ENCODE data around the gene CAPZA3. TPM values are rescaled to one million over a fixed set of nuclear protein-coding genes. Genes with fewer than 3 reads are reported as not detected.

Gene CAPZA3
- total RNA-seq: not detected in 2 replicates

GRCh38 chr12:18737819-18738218 is at the start of gene CAPZA3, which contains the start of gene PLCZ1:
TSS of gene CAPZA3 (plus strand) at chr12:18738119. CDS start at chr12:18738269, 150 bp downstream.
TSS of gene PLCZ1 (minus strand) at chr12:18738012. CDS start at chr12:18737371, 641 bp downstream.

Other genes with a start within 250 kb of the CAPZA3 start
- gene PLCZ1, start 107 bp upstream of the CAPZA3 start, total RNA-seq: not detected in 2 replicates